DOHH2 (cell line): ENCODE measurements around the gene PLEKHM3.

Source experiments
- H3F3A ChIP-seq: fragments of 200-600 bp; sonication (generic), shearing (Covaris generic); 2 replicates; pipeline ENCODE4 v1.6.0; 2016; ENCODE audit warnings: antibody characterized with exemption, mild to moderate bottlenecking; ENCODE audit not compliant: control insufficient read depth, insufficient read depth
- H3K27ac ChIP-seq: fragments of 200-600 bp; sonication (generic); 2 replicates; pipeline ENCODE4 v1.5.1; 2014; ENCODE audit warnings: low read depth, mild to moderate bottlenecking, low read length, moderate library complexity
- H3K27me3 ChIP-seq: fragments of 200-600 bp; sonication (generic); 2 replicates; pipeline ENCODE4 v1.6.1; 2014; ENCODE audit warnings: mild to moderate bottlenecking, low read length, mixed read lengths; ENCODE audit not compliant: control insufficient read depth
- H3K36me3 ChIP-seq: fragments of 200-600 bp; sonication (generic); 2 replicates; pipeline ENCODE4 v1.6.1; 2014; ENCODE audit warnings: mild to moderate bottlenecking, low read length, moderate library complexity, mixed read lengths; ENCODE audit not compliant: control insufficient read depth
- H3K4me1 ChIP-seq: fragments of 200-600 bp; sonication (generic); 2 replicates; pipeline ENCODE4 v1.6.1; 2014; ENCODE audit warnings: mild to moderate bottlenecking, low read length, mixed read lengths; ENCODE audit not compliant: control insufficient read depth
- H3K4me2 ChIP-seq: fragments of 200-600 bp; sonication (generic); 2 replicates; pipeline ENCODE4 v1.6.0; 2014; ENCODE audit warnings: mild to moderate bottlenecking, low read length, moderate library complexity
- H3K4me3 ChIP-seq: fragments of 200-600 bp; sonication (generic); 2 replicates; pipeline ENCODE4 v1.5.1; 2014; ENCODE audit warnings: mild to moderate bottlenecking, low read length, mixed read lengths
- H3K79me2 ChIP-seq: fragments of 200-600 bp; sonication (generic); 2 replicates; pipeline ENCODE4 v1.6.1; 2014; ENCODE audit warnings: mild to moderate bottlenecking, low read length, mixed read lengths; ENCODE audit not compliant: control insufficient read depth
- H3K9me2 ChIP-seq: fragments of 200-600 bp; sonication (generic); replicated peaks from 2 replicates; pipeline ENCODE4 v1.6.1; 2014; ENCODE audit warnings: mild to moderate bottlenecking, low read length, mixed read lengths; ENCODE audit not compliant: control insufficient read depth
- H3K9me3 ChIP-seq: fragments of 200-600 bp; sonication (generic); 2 replicates; pipeline ENCODE4 v1.6.1; 2014; ENCODE audit warnings: antibody characterized with exemption, low read length, mixed read lengths; ENCODE audit not compliant: control insufficient read depth, insufficient read depth
- H4K20me1 ChIP-seq: fragments of 200-600 bp; sonication (generic); 2 replicates; pipeline ENCODE4 v1.6.0; 2014; ENCODE audit warnings: low read depth, mild to moderate bottlenecking, antibody characterized with exemption, low read length, moderate library complexity; ENCODE audit not compliant: control insufficient read depth, insufficient read depth
- EZH2phosphoT487 ChIP-seq: fragments of 200-600 bp; sonication (generic); IDR thresholded peaks from 2 replicates; pipeline ENCODE4 v1.6.1; 2017; ENCODE audit warnings: borderline replicate concordance, mild to moderate bottlenecking, antibody characterized with exemption, low read length, moderate library complexity, mixed read lengths
- TF ChIP-seq, protein P1 (sequence below): fragments of 200-600 bp; sonication (generic); IDR thresholded peaks from one replicate; pipeline ENCODE4 v1.5.1; 2014; ENCODE audit warnings: antibody characterized with exemption, mild to moderate bottlenecking, low read depth, low read length; ENCODE audit not compliant: poor library complexity, severe bottlenecking

Gene PLEKHM3

DNA sequence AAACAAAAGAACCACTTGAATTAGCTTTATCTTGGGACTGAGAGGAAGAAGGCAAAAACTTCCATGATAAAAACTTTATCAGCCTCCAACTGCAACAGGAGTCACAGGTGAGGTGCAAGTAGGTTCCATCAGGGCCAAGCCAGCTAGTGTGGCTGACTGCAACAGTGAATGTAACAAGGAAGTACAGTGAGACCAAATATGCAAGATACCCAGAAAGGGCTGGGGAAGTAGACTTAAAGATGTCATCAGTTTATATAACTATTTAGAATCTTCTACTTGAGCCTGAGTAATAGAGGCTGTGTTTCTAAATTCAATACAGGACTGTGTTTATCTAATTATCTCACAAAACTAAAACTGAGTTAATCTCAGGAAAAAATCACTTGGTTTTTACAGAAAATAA lies 14.8 kb downstream of the PLEKHM3 start:
- no peak overlapping the region for H3K4me2 ChIP-seq
- H3K9me2 ChIP-seq, result no peaks in the 10 kb centered on the region
- H3K4me3 ChIP-seq, result no peak overlapping the region
- no peaks in the 10 kb centered on the region for H3K9me3 ChIP-seq
- no peaks in the 10 kb centered on the region for H3K36me3 ChIP-seq
- H3K4me1 ChIP-seq, result no peaks in the 10 kb centered on the region
- no peaks in the 10 kb centered on the region for H3K79me2 ChIP-seq
- H3K27me3 ChIP-seq, result no peaks in the 10 kb centered on the region
- no peak overlapping the region for H3K27ac ChIP-seq
- TF ChIP-seq EZH2phosphoT487, result no peak
- TF ChIP-seq, protein P1, sequence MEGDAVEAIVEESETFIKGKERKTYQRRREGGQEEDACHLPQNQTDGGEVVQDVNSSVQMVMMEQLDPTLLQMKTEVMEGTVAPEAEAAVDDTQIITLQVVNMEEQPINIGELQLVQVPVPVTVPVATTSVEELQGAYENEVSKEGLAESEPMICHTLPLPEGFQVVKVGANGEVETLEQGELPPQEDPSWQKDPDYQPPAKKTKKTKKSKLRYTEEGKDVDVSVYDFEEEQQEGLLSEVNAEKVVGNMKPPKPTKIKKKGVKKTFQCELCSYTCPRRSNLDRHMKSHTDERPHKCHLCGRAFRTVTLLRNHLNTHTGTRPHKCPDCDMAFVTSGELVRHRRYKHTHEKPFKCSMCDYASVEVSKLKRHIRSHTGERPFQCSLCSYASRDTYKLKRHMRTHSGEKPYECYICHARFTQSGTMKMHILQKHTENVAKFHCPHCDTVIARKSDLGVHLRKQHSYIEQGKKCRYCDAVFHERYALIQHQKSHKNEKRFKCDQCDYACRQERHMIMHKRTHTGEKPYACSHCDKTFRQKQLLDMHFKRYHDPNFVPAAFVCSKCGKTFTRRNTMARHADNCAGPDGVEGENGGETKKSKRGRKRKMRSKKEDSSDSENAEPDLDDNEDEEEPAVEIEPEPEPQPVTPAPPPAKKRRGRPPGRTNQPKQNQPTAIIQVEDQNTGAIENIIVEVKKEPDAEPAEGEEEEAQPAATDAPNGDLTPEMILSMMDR, result no peak
- H4K20me1 ChIP-seq, result no peaks in the 10 kb centered on the region
- no peaks in the 10 kb centered on the region for H3F3A ChIP-seq

DNA sequence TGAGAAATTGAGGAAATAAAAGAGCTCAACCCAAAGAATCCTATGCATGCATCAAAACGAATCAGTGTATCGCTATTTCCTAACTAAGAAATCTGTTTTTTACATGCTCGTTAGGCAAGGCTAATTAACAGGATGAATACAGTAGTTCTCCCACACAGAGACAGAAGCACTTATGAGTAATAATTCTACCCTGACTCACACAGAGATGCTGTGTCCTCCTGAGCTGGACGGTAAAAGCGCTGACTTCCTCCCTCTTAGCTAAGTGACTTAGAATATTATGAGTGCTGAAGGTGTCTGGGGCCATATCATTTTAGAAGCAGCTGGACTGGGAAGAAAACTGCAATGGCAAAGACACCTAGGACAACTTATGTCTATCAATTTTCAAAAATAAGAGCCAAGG lies 18.5 kb downstream of the PLEKHM3 start:
- H3K9me2 ChIP-seq, result no peaks in the 10 kb centered on the region
- TF ChIP-seq EZH2phosphoT487, result no peak
- TF ChIP-seq, protein P1, result no peak
- H3K9me3 ChIP-seq, result no peaks in the 10 kb centered on the region
- no peaks in the 10 kb centered on the region for H3F3A ChIP-seq
- no peak overlapping the region for H3K4me3 ChIP-seq
- no peaks in the 10 kb centered on the region for H3K4me1 ChIP-seq
- H3K27ac ChIP-seq, result no peak overlapping the region
- H3K27me3 ChIP-seq, result no peaks in the 10 kb centered on the region
- no peaks in the 10 kb centered on the region for H3K79me2 ChIP-seq
- no peaks in the 10 kb centered on the region for H3K36me3 ChIP-seq
- H3K4me2 ChIP-seq, result no peak overlapping the region
- H4K20me1 ChIP-seq, result no peaks in the 10 kb centered on the region

DNA sequence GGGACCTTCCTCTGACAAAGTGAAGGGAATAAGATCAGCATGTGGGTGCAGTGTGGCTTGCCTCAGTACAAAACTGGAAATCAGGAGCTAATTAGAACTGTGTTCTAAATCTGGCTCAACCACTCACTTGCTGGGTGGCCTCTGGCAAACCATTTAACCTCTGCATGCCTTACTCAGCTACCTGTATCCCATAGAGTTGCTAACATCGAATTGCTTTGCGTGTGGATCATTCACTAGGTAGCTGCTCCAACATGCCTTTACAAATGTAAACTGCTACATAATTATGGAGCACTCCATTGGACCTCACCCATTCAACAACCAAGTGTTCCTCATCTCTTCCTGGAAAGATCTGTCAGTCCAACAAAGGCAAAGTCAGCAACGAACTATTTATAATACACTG lies 19.0 kb downstream of the PLEKHM3 start:
- Histone ChIP-seq H3K79me2 (no peaks in the 10 kb centered on the region), H3K4me2 (no peak overlapping the region), H3K27ac (no peak overlapping the region), H3K36me3 (no peaks in the 10 kb centered on the region), H3K4me1 (no peaks in the 10 kb centered on the region), H4K20me1 (no peaks in the 10 kb centered on the region), H3F3A (no peaks in the 10 kb centered on the region), H3K27me3 (no peaks in the 10 kb centered on the region), H3K9me3 (no peaks in the 10 kb centered on the region), H3K9me2 (no peaks in the 10 kb centered on the region), H3K4me3 (no peak overlapping the region)
- TF ChIP-seq, protein P1, result no peak
- TF ChIP-seq EZH2phosphoT487, result no peak

DNA sequence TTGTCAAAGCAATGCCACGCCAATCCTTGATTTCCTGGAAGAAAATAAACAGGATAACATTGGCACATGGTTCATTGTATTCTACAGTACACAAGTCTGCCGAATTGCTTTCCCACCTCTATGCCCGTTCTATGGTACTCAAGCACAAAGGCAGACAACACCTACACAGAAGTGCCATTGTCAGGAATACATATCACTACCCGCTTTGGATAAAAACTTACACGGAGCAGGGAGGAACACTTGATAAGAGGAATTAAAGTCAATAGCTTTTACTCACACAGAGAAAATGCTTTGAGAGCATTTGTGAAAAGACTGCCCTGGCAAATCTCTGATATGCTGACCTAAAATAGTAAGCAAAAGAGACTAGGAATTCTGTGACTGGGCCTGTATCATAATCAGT lies 23.4 kb downstream of the PLEKHM3 start:
- Histone ChIP-seq H3K9me2 (no peaks in the 10 kb centered on the region), H4K20me1 (no peaks in the 10 kb centered on the region), H3K27me3 (no peaks in the 10 kb centered on the region), H3K4me3 (no peak overlapping the region), H3K9me3 (no peaks in the 10 kb centered on the region), H3K79me2 (no peaks in the 10 kb centered on the region), H3K4me2 (no peak overlapping the region), H3K4me1 (no peaks in the 10 kb centered on the region), H3K27ac (no peak overlapping the region), H3F3A (no peaks in the 10 kb centered on the region), H3K36me3 (no peaks in the 10 kb centered on the region)
- TF ChIP-seq, protein P1, result no peak
- TF ChIP-seq EZH2phosphoT487, result no peak
